ENCODE results near the gene RPN2. TPM values are rescaled to one million over a fixed set of nuclear protein-coding genes. Genes with fewer than 3 reads are reported as not detected.
A peak's percentile ranks its signal among the peaks of the same experiment; 100 is the strongest.

Gene RPN2
- total RNA-seq, 1 donor from 2014 or later = 178 TPM

DNA sequence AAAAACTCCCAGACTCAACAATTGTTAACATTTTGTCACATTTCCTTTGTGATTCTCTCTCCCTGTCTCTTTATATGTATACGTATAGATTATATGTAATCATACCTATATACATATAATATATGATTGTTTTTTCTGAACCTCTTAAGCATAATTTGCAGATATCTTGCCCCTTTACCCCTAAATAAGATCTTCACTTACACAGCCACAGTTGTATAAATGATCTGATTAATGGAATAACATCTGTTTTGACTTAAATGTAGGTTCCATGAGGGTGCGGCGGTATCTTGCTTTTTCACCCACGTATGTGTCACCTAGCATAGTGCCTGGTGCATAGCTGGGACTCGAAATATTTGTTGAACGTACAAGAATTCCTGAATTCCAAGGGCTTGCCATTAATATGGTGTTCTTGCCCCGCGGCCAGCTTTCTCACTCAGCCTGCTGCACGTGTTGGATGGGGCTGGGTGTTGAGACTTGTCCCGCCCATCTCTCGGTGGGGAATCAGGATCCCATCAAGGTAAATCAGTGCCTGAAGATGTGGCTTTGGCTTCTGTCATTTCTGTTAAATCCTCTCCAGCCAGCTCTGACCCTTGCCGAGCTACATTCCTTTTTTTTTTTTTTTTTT lies 99.9 kb downstream of the RPN2 start:
- TF ChIP-seq, protein P1, sequence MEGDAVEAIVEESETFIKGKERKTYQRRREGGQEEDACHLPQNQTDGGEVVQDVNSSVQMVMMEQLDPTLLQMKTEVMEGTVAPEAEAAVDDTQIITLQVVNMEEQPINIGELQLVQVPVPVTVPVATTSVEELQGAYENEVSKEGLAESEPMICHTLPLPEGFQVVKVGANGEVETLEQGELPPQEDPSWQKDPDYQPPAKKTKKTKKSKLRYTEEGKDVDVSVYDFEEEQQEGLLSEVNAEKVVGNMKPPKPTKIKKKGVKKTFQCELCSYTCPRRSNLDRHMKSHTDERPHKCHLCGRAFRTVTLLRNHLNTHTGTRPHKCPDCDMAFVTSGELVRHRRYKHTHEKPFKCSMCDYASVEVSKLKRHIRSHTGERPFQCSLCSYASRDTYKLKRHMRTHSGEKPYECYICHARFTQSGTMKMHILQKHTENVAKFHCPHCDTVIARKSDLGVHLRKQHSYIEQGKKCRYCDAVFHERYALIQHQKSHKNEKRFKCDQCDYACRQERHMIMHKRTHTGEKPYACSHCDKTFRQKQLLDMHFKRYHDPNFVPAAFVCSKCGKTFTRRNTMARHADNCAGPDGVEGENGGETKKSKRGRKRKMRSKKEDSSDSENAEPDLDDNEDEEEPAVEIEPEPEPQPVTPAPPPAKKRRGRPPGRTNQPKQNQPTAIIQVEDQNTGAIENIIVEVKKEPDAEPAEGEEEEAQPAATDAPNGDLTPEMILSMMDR (IDR thresholded peaks at IDR 0.05; ENCODE audit: insufficient read depth, low read length, severe bottlenecking) = no peak
- H3K36me3 ChIP-seq (ENCODE audit: control insufficient read depth, insufficient read depth, low read length) = no peaks in the 10 kb centered on the region
- FAIRE-seq = no peak
- no peaks in the 10 kb centered on the region for H3K27me3 ChIP-seq (ENCODE audit: control insufficient read depth, insufficient read depth, low read length)
- H3K4me3 ChIP-seq (ENCODE audit: low read depth, low read length) = no peak overlapping the region
- DNase-seq (ENCODE audit: low read depth) = no peak

DNA sequence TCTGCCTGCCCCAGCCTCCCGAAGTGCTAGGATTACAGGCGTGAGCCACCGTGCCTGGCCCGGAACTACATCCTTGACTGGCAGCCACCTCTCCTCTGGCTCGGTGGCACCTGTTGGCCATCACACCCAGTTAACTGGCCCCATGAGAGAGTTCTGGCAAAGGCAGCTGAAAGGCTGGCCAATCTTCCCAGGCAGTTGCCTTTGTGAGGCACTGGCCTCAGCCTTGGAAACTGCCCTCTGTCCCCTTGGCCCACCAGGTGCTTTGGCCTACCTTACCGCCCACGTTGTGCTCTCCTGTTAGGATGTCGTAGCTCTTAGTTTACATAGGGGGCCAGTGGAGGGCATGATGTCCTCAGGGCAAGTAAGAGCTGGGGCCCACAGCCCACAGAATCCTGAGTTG lies 100.7 kb downstream of the RPN2 start:
- Histone ChIP-seq H3K27me3 (ENCODE audit: control insufficient read depth, insufficient read depth, low read length) (no peaks in the 10 kb centered on the region), H3K4me3 (ENCODE audit: low read depth, low read length) (no peak overlapping the region), H3K36me3 (ENCODE audit: control insufficient read depth, insufficient read depth, low read length) (no peaks in the 10 kb centered on the region)
- FAIRE-seq (no peak), DNase-seq (ENCODE audit: low read depth) (no peak)
- TF ChIP-seq, protein P1 (IDR thresholded peaks at IDR 0.05; ENCODE audit: insufficient read depth, low read length, severe bottlenecking) = no peak

DNA sequence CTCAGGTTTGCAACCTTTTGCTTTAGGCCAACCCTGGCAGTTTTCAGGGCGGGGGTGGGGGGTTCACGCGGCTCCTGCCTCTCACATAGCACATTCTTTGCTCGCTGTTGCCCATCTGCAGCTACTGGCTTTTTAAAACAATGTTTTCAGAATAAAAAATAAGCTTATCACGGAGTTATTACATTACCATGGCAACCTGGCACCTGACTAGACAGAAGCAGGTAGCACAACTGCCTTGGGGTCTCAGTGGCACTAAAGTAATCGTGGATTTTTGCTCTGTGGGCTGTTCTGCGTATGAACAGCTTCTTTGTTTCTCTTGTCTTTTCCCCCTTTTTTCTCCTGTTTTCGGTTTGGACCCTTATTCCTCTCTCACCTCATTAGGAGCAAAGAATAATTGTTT lies 101.3 kb downstream of the RPN2 start:
- TF ChIP-seq, protein P1 (IDR thresholded peaks at IDR 0.05; ENCODE audit: insufficient read depth, low read length, severe bottlenecking) = no peak
- Histone ChIP-seq H3K27me3 (ENCODE audit: control insufficient read depth, insufficient read depth, low read length) (no peaks in the 10 kb centered on the region), H3K4me3 (ENCODE audit: low read depth, low read length) (no peak overlapping the region), H3K36me3 (ENCODE audit: control insufficient read depth, insufficient read depth, low read length) (no peaks in the 10 kb centered on the region)
- DNase-seq (ENCODE audit: low read depth) (no peak), FAIRE-seq (no peak)

DNA sequence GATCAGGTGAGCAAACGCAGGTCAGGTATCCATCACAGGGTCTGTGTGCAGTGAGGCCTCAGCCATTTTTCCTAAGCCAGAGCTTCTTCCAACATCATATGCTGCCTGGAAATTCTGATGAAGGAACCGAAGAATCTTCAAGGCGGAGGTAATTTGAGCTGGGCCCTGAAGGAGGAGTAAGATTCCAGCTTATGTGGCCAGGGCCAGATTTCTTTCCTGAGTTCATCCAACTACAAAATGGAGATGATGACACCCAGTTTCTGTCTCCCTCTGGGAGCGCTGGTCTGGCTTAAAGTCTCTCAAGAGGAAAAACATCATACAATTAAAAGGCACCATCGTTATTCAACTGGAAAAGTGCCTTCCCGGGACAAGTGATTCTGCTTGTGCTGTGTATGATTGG lies 103.4 kb downstream of the RPN2 start:
- Histone ChIP-seq H3K4me3 (ENCODE audit: low read depth, low read length) (no peak overlapping the region), H3K27me3 (ENCODE audit: control insufficient read depth, insufficient read depth, low read length) (no peaks in the 10 kb centered on the region), H3K36me3 (ENCODE audit: control insufficient read depth, insufficient read depth, low read length) (no peaks in the 10 kb centered on the region)
- TF ChIP-seq, protein P1 (IDR thresholded peaks at IDR 0.05; ENCODE audit: insufficient read depth, low read length, severe bottlenecking) = peak; percentile 51
- peak; percentile 44 for DNase-seq (ENCODE audit: low read depth)
- FAIRE-seq = no peak

DNA sequence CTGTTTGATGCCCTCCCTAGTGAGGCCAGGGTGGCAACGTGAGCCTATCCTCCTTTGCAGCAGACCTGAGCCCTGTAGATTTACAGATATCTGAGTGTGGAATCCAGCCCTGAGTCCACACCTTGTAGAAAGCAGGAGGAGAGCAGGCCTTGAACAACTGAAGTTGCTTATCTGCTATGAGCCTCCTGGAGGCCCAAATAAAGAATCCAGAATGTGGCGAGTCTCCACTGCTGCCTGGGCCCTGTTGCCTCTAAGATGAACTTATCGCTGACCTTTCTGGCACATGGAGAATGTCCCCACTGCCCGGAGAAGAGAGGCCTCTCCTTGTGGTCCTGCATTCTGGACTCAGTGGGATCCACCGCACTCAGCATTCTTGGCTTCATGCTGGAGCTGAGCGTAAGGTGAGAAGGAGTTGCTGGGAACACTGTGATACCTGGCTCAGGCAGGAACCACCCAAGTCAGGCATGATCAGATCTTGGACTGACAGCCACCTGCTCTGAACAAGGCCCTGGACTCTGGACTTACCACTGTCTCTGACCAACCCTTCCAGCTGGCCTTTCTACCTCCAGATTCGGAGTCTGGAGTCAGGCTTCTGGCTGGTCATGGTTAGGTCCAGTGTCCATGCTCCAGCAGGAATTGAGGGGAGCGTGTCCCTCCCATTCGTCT lies 104.5 kb downstream of the RPN2 start:
- TF ChIP-seq, protein P1 (IDR thresholded peaks at IDR 0.05; ENCODE audit: insufficient read depth, low read length, severe bottlenecking) = no peak
- no peak for DNase-seq (ENCODE audit: low read depth)
- no peaks in the 10 kb centered on the region for H3K36me3 ChIP-seq (ENCODE audit: control insufficient read depth, insufficient read depth, low read length)
- no peak overlapping the region for H3K4me3 ChIP-seq (ENCODE audit: low read depth, low read length)
- no peak for FAIRE-seq
- H3K27me3 ChIP-seq (ENCODE audit: control insufficient read depth, insufficient read depth, low read length) = no peaks in the 10 kb centered on the region
